Measurements from ENCODE around the gene CMIP.

The CMIP gene

DNA sequence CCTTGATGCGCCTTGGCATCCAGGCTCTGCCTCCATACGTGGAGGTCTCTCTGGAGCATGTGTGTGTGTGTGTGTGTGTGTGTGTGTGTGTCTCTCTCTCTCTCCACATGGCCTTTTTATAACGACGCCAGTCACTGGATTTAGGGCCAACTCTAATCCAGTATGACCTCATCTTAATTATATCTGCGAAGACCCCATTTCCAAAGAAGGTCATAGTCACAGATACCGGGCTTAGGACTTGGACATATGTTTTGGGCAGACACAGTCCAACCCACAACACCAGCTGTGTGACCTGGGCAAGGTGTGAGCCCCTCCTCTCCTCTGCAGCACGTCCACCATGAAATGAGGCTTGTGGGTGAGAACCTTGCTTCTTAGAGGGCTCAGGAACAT, 196.1 kb downstream of the CMIP start:
- no peak overlapping the region for H3K4me3 Mint-ChIP-seq
- peaks cover 26% of the 10 kb centered on the region for H3K4me1 Mint-ChIP-seq
- H3K36me3 Mint-ChIP-seq: peaks cover 18% of the 10 kb centered on the region
- ATAC-seq: no peak
- no peaks in the 10 kb centered on the region for H3K9me3 Mint-ChIP-seq
- H3K27me3 Mint-ChIP-seq: no peaks in the 10 kb centered on the region
- H3K27ac Mint-ChIP-seq: no peak overlapping the region

DNA sequence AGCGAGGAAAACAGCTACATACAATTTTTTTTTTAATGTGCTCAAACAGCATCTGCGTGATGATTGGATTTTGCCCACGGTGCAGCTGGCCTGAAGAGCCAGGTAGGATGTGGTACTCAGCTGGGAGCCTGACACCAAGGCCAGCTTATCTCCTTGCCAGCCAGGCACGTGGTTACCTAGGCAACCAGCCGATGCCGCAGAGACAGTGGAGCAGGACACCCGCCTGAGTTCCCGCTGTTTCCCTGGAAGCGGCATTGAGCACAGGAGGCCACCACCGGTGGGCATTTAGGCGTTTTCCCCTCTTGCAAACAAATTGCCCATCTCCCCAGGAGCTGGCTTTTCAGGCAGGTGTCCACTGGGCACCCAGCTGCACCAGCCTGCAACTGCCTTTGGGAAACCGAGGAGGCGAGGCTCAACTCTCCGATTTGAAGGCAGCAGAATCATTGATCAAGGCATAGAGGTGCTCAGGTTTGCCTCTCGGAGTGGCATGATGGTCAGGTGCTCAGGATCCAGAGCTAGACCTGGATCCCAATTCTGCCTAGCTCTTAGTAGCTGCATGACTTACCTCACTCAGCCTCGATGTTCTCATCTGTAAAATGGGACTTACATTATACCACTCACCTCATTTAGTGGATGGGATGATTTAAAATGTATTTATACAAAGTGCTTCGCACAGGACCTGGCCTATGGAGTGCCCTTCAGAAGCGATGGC, 196.9 kb downstream of the CMIP start:
- H3K27ac Mint-ChIP-seq: no peak overlapping the region
- H3K27me3 Mint-ChIP-seq: no peaks in the 10 kb centered on the region
- H3K4me1 Mint-ChIP-seq: peaks cover 29% of the 10 kb centered on the region
- H3K9me3 Mint-ChIP-seq: peaks cover 3% of the 10 kb centered on the region
- H3K36me3 Mint-ChIP-seq: peaks cover 23% of the 10 kb centered on the region
- ATAC-seq: no peak
- no peak overlapping the region for H3K4me3 Mint-ChIP-seq

DNA sequence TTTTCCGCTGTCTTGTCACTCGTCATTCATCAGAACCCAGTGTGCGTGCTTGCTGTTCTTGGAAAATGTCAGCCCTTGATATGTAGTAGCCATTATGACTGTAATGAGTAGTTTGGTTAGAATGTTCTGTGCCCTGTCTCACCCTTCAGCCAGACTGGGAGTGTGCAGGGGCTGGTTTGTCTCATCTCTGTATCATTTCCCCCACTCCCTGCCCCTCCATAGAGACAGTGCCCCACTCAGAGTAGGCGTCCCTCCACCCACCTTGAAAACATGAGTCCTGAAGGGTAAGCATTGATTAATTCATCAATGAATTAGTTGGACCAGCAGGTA, 197.5 kb downstream of the CMIP start:
- Mint-ChIP-seq H3K4me3 (no peak overlapping the region), H3K36me3 (peaks cover 23% of the 10 kb centered on the region), H3K9me3 (peaks cover 3% of the 10 kb centered on the region), H3K27ac (no peak overlapping the region), H3K27me3 (no peaks in the 10 kb centered on the region), H3K4me1 (peaks cover 29% of the 10 kb centered on the region)
- no peak for ATAC-seq

DNA sequence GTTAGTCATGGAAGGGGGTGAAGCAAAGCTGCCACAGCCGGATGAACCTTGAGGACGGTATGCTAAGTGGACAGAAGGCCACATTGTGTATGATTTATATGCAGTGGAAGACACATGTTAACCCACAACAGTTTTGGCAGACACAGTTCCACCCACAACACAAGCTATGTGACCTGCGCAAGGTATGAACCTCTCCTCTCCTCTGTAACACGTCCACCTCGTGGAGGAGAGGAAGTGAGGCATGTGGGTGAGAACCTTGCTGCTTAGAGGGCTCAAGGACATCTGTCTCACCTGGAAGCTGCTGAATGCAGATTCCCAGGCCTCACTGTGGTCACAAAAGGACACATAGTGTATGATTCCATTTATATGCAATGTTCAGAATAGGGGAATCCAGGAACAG, 198.3 kb downstream of the CMIP start:
- H3K27me3 Mint-ChIP-seq: no peaks in the 10 kb centered on the region
- no peak overlapping the region for H3K27ac Mint-ChIP-seq
- ATAC-seq: no peak
- H3K9me3 Mint-ChIP-seq: peaks cover 3% of the 10 kb centered on the region
- H3K4me1 Mint-ChIP-seq: peaks cover 31% of the 10 kb centered on the region
- H3K4me3 Mint-ChIP-seq: no peak overlapping the region
- H3K36me3 Mint-ChIP-seq: peaks cover 20% of the 10 kb centered on the region

DNA sequence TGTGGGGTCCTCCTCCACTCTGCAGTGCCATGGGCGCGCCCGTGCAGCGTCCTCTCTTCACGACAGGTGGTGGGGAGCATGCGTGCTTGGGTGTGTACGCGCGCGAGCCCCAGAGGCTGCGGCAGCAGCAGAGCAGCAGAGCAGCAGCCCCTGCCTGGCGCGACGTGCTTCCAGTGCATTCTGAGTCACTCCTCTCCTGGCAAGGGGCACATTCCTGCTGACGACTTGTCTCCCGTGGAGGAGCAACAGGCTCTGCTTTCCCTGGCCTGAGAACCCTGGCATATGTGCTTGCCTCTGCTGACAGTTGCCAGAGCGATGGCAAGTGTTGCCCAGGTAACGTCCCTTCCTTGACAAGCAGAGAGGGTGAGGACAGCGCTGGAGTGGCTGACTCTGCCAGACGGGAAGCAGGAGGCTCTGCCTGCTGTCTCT, 200.7 kb downstream of the CMIP start:
- Mint-ChIP-seq H3K4me3 (no peak overlapping the region), H3K4me1 (peaks cover 28% of the 10 kb centered on the region), H3K36me3 (peaks cover 17% of the 10 kb centered on the region), H3K27ac (no peak overlapping the region), H3K9me3 (peaks cover 3% of the 10 kb centered on the region), H3K27me3 (no peaks in the 10 kb centered on the region)
- ATAC-seq: no peak

DNA sequence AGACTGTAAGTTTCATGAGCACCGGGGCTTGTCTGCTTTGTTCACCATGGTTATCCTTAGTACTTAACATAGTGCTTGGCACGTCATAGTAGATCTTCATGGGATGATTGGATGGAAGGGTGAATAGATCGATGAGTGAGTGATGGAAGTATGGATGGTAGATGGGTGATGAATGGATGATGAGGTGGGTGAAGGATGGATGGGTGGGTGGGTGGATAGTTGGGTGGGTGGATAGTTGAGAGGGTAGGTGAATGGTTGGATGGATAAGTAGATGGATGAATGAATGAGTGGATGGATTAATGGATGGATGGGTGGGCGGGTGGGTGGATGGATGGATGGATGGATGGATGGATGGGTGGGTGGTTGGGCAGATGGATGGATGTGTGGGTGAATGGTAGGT, 201.3 kb downstream of the CMIP start:
- H3K27me3 Mint-ChIP-seq: no peaks in the 10 kb centered on the region
- H3K36me3 Mint-ChIP-seq: peaks cover 15% of the 10 kb centered on the region
- ATAC-seq: no peak
- peaks cover 3% of the 10 kb centered on the region for H3K9me3 Mint-ChIP-seq
- peaks cover 26% of the 10 kb centered on the region for H3K4me1 Mint-ChIP-seq
- H3K27ac Mint-ChIP-seq: no peak overlapping the region
- no peak overlapping the region for H3K4me3 Mint-ChIP-seq

DNA sequence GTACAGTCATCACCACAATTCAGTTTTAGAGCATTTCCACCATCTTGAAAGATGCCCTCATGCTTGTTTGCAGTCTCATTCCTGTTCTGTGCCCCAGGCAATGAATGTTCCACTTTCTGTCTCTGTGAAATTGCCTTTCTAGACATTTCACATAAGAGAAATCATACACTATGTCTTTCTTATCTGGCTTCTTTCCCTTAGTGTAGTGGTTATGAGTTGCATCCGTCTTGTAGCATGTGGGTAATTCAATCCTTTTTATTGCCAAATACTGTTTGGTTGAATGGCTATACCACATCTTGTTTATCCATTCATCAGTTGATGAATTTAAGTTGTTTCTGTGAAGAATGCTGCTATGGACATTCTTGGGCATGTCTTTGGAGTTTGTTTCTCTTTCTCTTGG, 202.0 kb downstream of the CMIP start:
- Mint-ChIP-seq H3K4me1 (peaks cover 21% of the 10 kb centered on the region), H3K4me3 (no peak overlapping the region), H3K27ac (no peak overlapping the region), H3K36me3 (peaks cover 10% of the 10 kb centered on the region), H3K9me3 (peaks cover 3% of the 10 kb centered on the region), H3K27me3 (no peaks in the 10 kb centered on the region)
- no peak for ATAC-seq

DNA sequence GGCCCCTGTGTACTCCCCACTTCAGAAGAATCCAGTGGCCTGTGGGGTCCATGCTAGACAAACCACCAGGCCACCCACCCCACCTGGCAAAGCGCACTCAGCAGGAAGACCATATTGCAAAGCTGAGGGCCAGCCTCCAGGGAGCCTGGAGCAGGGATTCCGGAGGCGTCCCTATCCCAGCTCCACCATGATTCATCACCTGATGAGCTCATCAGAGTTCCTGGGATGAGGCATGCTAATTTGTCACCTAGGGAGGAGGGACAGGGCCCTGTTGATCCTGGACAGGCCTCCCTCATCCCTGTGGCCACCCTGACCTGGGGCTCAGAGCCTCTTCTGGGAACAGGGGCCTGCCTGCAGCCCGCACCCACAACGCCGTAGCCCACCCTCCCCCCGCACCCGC, 202.9 kb downstream of the CMIP start:
- Mint-ChIP-seq H3K27ac (no peak overlapping the region), H3K36me3 (peaks cover 10% of the 10 kb centered on the region), H3K4me1 (peaks cover 21% of the 10 kb centered on the region), H3K9me3 (peaks cover 3% of the 10 kb centered on the region), H3K4me3 (no peak overlapping the region), H3K27me3 (no peaks in the 10 kb centered on the region)
- ATAC-seq: no peak

DNA sequence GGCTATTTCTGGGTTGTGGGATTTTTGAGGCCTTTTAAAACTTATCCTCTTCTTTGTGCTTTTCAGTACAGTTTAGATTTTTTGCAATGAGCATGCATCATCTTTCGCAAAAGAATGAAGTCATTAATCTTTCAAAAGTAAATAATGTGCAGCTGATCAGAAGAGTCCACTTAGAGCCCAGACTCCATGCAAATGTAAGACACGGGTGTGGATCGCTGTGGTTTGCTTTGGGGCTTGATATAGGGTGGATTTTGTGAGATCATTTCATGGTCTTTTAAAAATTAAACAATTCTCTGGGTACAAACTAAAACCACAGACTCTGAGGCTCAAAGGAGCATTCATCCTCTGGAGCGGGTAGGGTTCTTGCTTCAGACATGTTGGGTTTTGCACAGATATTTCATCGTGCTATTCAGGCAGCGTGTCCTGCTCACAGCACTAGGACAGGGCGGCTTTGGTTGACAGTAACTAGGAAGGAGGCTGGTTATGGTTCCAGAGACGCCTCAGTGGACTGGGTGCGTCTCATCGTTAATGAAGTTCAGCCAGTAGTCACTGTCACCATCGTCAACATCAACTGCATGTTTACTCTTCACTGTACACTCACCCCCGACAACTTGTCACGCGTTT, 205.1 kb downstream of the CMIP start:
- peaks cover 10% of the 10 kb centered on the region for H3K4me1 Mint-ChIP-seq
- no peak overlapping the region for H3K27ac Mint-ChIP-seq
- H3K27me3 Mint-ChIP-seq: no peaks in the 10 kb centered on the region
- ATAC-seq: no peak
- H3K9me3 Mint-ChIP-seq: peaks cover 3% of the 10 kb centered on the region
- H3K4me3 Mint-ChIP-seq: no peak overlapping the region
- H3K36me3 Mint-ChIP-seq: peaks cover 19% of the 10 kb centered on the region

DNA sequence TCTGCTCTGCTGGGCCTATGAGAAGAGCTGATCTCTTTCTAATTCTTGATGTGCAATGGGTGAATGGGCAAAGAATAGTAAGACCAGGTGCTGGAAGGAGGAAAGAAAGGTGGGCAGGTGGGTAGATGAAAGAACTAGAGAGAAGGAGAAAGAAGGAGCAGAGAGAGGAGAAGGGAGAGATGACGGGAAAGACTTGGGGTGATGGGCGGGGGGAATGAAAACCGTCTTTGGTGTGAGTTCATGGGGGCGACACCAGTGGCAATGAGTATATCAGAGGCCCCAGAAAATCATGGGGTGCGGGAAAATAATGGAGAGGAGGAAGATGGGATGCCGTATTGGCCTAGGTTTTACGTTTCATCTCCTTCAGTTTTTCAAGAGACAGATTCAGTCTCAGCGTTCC, 205.7 kb downstream of the CMIP start:
- H3K27ac Mint-ChIP-seq: no peak overlapping the region
- no peak overlapping the region for H3K4me3 Mint-ChIP-seq
- no peak for ATAC-seq
- H3K36me3 Mint-ChIP-seq: peaks cover 21% of the 10 kb centered on the region
- H3K4me1 Mint-ChIP-seq: peaks cover 9% of the 10 kb centered on the region
- peaks cover 3% of the 10 kb centered on the region for H3K9me3 Mint-ChIP-seq
- H3K27me3 Mint-ChIP-seq: no peaks in the 10 kb centered on the region

DNA sequence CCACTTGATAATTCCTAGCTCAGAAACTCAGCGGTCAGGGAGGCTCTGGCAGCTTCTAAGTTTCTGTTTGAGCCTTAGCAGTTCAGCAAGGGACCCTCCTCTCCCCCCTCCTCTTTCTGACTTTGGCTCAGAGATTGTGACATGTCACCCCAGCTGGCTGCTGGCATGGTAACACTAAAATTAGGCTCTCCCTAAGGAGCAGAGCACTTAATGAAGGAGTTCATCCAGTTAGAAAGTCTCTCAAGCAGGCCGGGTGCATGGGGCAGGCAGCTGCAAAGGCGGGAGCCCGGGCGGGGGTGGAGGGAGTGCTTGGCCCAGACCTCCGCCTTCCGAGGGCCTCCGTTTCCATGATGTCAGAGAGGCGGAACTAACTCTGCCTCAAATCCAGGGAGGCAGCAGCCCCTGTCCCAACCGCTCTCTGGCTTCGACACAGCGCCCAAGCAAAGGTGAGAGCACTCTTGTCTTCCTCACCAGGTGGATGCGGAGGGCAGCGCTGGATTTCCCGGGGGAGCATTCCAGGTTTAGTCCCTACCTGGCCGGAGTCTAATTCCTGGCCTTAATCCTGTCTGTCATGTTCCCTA, 206.5 kb downstream of the CMIP start:
- H3K4me3 Mint-ChIP-seq: no peak overlapping the region
- H3K27me3 Mint-ChIP-seq: no peaks in the 10 kb centered on the region
- no peaks in the 10 kb centered on the region for H3K9me3 Mint-ChIP-seq
- peaks cover 21% of the 10 kb centered on the region for H3K36me3 Mint-ChIP-seq
- no peak overlapping the region for H3K27ac Mint-ChIP-seq
- no peak for ATAC-seq
- H3K4me1 Mint-ChIP-seq: peaks cover 5% of the 10 kb centered on the region

DNA sequence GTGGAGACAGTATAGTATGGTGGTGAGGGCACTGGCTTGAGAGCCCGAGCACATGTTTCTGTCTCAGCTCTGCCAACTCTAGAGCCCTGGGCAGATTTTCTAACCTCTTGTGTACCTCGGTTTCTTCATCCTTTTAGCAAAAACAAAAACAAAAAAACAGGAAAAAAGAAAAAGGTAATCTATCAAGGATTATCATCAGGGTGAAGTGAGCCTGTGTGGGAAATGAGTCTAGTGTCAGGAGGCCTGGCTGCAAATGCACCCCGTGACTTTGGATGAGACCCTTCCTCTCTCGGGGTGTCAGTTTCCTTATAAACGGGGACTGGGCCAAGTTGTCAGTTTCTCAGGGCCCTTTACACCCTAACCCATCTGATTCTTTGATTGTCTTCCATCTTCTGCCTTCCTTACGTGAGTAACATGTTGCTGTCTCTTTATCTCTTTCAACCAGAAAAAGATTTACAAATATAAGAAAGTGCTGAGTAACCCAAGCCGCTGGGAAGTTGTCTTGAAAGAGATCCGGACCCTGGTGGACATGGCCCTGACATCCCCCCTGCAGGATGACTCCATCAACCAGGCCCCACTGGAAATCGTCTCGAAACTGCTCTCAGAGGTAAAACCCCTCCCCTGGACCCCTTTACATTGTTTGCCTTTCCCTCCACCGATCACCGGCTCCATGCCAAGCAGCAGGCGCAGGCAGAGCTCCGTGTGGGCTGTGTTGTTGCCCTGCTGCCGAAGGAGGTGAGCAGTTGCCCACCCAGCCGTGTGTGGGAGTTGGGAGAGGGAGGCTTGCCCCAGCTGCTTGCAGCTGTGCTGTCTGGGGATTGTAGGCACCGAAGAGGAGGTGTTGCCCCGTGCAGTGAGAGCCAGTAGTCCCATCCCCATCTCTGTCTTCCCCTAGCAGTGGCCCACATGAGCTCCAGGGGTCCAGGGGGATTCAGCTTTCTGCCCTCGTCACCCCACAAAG, 207.4 kb downstream of the CMIP start:
- Mint-ChIP-seq H3K4me3 (no peak overlapping the region), H3K36me3 (peaks cover 22% of the 10 kb centered on the region), H3K9me3 (no peaks in the 10 kb centered on the region), H3K4me1 (peaks cover 5% of the 10 kb centered on the region), H3K27me3 (no peaks in the 10 kb centered on the region), H3K27ac (no peak overlapping the region)
- ATAC-seq: no peak

DNA sequence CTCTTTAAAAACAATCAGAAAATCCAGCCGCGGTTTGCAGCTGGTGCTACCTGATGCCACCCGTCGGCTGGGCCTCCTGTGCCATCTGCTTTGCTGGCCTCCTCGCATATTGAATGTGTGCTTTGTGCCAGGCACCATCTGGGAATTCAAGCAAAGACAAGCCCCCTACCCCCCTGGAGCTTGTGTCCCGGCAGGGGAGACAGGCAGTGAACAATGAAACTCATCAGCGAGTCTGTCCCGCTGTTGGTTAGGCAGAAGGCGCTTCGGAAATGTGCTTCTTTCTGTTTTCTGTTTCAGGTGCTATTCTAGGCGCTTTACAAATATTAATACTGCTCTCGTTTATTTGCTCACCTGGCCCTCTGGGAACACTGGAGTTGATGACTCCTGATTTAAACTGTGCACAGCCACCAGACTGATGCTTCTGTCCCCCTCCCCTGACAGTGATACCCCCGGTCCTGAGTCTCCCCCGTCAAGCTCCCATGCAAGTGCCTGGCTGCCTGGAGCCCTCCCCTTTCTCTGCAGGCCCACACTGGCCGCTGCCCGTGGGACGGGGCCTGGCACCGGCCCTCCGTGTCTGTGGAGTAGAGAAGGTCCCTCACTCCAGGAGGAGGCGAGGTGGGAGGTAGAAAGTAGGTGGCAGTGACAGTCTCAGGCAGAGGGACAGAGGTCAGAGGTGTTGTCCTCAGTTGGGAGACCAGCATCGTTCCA, 208.3 kb downstream of the CMIP start:
- Mint-ChIP-seq H3K4me3 (no peak overlapping the region), H3K27me3 (no peaks in the 10 kb centered on the region), H3K4me1 (no peaks in the 10 kb centered on the region), H3K9me3 (no peaks in the 10 kb centered on the region), H3K36me3 (peaks cover 29% of the 10 kb centered on the region), H3K27ac (no peak overlapping the region)
- ATAC-seq: no peak

DNA sequence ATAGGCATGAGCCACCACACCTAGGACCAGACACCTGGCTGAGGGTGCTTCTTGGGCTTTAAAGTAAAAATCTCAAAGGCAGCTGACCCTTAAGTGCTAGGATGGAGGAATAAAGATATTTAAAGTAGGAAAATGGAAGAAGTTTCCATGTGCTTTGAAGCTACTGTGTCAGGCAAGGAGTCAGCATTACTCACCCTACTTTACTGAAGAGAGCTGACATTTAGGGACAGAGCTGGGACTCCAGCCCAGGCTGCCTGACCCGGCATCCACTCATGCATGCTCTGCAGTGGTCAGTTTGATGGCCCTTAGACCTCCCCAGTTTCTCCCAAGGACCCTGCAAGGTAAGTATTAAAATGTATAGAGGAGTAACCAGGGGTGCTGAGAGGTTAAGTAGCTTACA, 209.7 kb downstream of the CMIP start:
- ATAC-seq: no peak
- no peaks in the 10 kb centered on the region for H3K9me3 Mint-ChIP-seq
- H3K4me3 Mint-ChIP-seq: no peak overlapping the region
- peaks cover 41% of the 10 kb centered on the region for H3K36me3 Mint-ChIP-seq
- no peaks in the 10 kb centered on the region for H3K4me1 Mint-ChIP-seq
- H3K27me3 Mint-ChIP-seq: no peaks in the 10 kb centered on the region
- no peak overlapping the region for H3K27ac Mint-ChIP-seq
